ENCODE data around the gene AHCYL2.

The AHCYL2 gene

GRCh38 chr7:129224251-129225205 lies at the start of gene AHCYL2:
TSS of gene AHCYL2 (plus strand) at chr7:129225030.
- peak; percentile 97 for DNase-seq

DNA sequence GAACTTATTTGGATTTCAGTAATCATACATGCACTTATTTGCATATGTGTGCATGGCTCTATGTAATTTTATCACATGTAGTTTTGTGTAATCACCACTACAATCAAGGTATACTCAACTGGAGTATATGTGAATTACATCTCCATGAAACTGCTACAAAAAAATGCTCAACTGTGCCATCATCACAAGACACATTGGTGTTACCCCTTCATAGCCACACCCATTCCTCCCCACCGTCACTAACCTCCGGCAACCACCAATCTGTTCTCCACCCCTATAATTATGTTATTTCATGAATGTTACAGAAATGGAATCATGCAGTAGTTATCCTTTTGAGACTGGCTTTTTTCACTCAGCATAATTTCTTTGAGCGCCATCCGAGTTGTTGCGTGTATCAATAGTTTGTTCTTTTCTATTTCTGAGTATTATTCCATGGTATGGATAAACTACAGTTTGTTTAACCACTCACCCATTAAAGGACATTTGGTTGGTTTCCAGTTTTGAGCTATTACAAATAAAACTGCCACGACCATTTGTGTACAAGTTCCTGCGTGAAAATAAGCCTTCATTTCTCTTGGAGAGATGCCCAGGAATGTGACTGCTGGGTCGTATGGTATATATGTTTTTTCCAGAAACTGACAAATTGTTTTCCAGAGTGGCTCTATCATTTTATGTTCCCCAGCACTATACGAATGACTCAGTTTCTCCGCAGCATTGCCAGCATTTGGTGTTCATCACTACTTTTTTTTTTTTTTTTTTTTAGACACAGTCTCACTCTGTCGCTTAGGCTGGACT lies 47.7 kb upstream of the AHCYL2 start:
- peak; percentile 28 for DNase-seq

DNA sequence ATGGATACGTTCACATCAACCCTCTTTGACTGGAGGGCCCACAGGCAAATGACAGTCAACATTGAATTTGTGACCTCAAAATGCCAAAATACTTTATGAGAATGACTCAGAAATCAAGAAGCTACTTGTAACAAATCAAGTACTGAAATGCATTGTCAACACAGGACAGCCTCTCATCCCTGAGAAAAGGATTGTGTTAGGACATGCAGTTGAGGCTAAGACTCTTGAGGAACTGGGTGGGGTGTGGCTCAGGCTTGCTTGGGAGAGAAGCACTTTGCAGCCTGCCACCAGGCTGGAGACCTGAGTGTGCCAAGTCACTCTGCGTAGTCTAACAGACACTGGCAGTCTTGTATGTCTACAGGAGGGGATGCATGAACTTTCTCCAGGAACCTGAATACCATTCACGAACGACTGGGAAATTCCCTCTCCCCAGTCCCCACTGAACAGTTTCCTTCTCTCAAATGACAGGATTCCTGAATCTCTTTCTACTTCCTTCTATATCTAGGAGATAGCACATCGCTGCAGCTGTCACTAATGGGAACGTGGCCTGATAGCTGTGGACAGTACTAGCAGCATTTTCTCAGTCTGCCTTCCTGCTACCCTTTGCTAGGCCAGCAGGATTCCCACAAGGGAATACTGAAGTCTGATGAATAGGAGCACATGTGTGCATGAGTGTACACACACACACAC lies 39.7 kb upstream of the AHCYL2 start:
- DNase-seq = no peak

DNA sequence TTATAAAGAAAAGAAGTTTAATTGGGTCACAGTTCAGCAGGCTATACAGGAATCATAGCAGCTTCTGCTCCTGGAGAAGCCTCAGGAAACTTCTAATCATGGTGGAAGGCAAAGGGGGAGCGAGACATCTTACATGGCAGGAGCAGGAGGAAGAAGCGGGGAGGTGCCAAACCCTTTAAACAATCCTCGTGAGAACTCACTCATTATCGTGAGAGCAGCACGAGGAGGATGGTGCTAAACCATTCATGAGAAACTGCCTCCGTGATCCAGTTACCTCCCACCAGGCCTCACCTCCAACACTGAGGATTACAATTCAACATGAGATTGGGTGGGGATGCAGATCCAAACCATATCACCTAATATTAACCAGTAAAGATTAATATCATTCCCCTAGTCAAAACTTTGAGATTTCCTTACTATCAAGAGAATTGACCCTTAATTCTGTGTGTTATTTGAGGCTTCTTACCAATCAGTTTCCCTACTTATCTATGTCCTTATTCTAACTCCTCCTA lies 38.0 kb upstream of the AHCYL2 start:
- DNase-seq = no peak

DNA sequence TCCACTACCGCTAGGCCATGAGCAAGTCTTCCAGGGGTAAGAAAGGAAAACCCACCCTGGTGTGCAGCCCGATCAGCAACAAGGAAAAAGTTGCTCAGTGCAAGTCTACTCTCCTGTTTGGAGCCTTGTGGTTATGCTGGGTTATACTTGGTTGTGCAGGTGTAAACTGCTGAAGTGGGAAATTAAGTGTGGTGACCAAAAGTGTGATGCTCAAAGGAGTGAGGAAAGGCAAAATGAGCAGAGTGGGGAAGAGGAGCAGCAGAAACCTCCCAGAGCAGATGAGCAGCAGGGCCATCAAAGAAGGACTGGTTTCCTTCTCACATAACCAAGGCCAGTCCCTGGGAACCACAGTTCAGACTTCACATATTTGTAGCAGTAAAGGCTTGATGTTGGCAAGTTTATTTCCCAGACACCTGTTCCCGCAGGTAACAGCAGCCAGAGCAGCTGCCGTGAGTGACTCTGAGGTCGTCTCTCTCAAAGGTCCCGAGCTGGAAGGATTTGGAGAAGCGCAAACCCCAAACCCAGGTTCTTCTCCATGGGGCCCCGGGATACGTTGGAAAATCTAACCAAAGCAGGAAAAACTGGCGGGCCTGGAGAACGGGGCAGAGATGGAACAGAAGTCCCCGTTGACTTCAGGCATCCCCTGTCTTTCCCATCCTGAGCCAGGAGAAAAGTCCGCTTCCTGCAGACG lies 37.0 kb upstream of the AHCYL2 start:
- peak; percentile 34 for DNase-seq

- DNase-seq = peak; percentile 34
Observed at GRCh38 chr7:129188372-129188891, 36.4 kb upstream of the AHCYL2 start, which contains the start of gene SMO. TSS of gene SMO (plus strand) at chr7:129188633. CDS start at chr7:129189152, 519 bp downstream.

GRCh38 chr7:129188892-129189660 lies 35.8 kb upstream of the AHCYL2 start:
- DNase-seq = no peak

GRCh38 chr7:129189661-129190310 lies 35.0 kb upstream of the AHCYL2 start:
- no peak for DNase-seq

DNA sequence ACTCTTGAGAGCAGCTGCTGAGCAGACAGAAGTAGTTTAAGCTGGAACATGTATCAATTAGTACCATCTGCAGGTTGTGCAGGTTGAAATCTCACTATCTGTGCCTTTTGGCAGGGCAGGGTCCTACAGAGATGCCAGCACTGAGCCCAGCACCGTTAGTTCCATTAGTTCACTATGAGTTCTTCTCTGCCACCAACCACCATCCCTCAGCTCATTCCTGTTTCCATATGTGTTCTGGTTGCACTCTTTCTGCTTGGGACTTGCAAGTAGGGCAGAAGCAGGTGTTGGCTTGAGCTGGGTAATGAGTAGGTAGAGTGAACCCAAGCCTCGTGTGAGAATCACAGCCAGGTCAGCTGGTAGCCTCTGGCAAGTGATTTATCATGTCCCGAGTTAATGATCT lies 33.6 kb upstream of the AHCYL2 start:
- no peak for DNase-seq

GRCh38 chr7:129193892-129194291 lies 30.9 kb upstream of the AHCYL2 start:
- no peak for DNase-seq

DNA sequence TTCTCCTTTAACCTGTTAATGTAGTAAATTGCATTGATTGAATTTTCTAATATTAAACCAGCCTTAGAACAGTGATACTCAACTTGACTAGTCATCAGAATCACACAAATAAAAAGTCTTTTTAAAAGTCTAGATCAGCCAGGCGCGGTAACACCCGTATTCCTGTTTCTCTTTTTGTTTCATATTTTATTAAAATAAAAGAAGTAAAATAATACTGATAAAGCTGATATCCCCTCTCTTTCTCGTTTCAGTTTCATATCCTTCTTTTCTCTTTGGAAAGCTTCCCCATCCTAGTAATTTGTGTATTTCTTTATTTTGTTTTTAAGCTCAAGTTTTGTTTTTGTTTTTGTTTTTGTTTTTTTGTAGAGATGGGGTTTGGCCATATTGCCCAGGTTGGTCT lies 27.1 kb upstream of the AHCYL2 start:
- no peak for DNase-seq

DNA sequence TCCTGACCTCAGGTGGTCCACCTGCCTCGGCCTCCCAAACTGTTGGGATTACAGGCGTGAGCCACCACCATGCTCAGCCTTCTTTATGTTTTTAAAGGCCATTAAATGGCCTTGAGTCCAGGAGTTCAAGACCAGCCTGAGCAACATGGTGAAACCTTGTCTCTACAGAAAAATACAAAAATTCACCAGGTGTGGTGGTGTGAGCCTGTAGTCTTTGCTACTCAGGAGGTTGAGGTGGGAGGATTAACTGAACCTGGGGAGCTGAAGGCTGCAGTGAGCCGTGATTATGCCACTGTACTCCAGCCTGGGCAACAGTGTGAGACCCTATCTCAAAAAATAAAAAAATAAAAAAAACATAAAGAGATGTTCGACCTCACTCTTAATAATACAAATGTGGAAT lies 25.4 kb upstream of the AHCYL2 start:
- DNase-seq = no peak

- DNase-seq = no peak
Observed at GRCh38 chr7:129202058-129202777, 22.6 kb upstream of the AHCYL2 start.

- no peak for DNase-seq
Observed at GRCh38 chr7:129203050-129203741, 21.6 kb upstream of the AHCYL2 start.

DNA sequence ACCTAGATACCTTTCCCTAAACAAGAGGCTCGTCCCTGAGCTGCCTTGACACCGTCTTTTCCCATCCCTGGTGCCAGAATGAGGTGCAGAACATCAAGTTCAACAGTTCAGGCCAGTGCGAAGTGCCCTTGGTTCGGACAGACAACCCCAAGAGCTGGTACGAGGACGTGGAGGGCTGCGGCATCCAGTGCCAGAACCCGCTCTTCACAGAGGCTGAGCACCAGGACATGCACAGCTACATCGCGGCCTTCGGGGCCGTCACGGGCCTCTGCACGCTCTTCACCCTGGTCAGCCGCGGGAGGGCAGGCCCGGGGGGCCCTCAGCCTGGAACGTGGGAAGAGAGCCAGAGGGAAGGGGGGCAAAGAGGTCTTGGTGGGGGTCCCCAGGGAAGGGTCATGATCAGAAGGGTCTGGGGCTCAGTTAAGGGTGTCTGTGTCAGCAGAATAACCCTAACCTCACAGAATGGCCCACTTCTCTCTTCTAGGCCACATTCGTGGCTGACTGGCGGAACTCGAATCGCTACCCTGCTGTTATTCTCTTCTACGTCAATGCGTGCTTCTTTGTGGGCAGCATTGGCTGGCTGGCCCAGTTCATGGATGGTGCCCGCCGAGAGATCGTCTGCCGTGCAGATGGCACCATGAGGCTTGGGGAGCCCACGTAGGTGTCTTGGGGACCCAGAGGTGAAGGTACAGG lies 19.6 kb upstream of the AHCYL2 start:
- DNase-seq = no peak

- no peak for DNase-seq
Observed at GRCh38 chr7:129205987-129206785, 18.6 kb upstream of the AHCYL2 start.

- no peak for DNase-seq
Observed at GRCh38 chr7:129208667-129209066, 16.2 kb upstream of the AHCYL2 start.
